OCI-LY7 (cell line): Measurements from ENCODE around the gene KIDINS220. TPM values are rescaled to one million over a fixed set of nuclear protein-coding genes. Genes with fewer than 3 reads are reported as not detected.

Experiments
- BruUV-seq: library from RNA; stranded (reverse); fragments of 400-500 nt; replicated peaks from 2 replicates; lab custom pipeline; 2021; lab: Mats Ljungman, UMichigan
- CTCF ChIA-PET: fragments of 300-600 bp; sonication (Branson Sonifier 250); formaldehyde crosslinking; loops from one replicate; lab custom pipeline; 2022; ENCODE audit warnings: antibody characterized with exemption; ENCODE audit not compliant: unreplicated experiment; lab: Charles Lee
- POLR2A ChIA-PET: fragments of 300-600 bp; sonication (Branson Sonifier 250); formaldehyde crosslinking; loops from one replicate; lab custom pipeline; 2022; ENCODE audit warnings: antibody characterized with exemption; lab: Charles Lee
- DNase-seq: peaks from one replicate; pipeline ENCODE4 v3.0.0-alpha.2; 2015; ENCODE audit warnings: low spot score
- H2AFZ ChIP-seq: fragments of 200-600 bp; sonication (generic), shearing (Covaris generic); 2 replicates; pipeline ENCODE4 v1.6.1; 2014; ENCODE audit warnings: mild to moderate bottlenecking, antibody characterized with exemption, low read length, moderate library complexity
- H3K27ac ChIP-seq: fragments of 200-600 bp; sonication (generic); 2 replicates; pipeline ENCODE4 v1.5.1; 2014; ENCODE audit warnings: mixed run types, low read depth, mild to moderate bottlenecking, moderate library complexity, low read length, inconsistent platforms; ENCODE audit not compliant: poor library complexity, severe bottlenecking
- H3K36me3 ChIP-seq: fragments of 200-600 bp; sonication (generic); 2 replicates; pipeline ENCODE4 v1.6.1; 2014; ENCODE audit warnings: mild to moderate bottlenecking, antibody characterized with exemption, low read length, moderate library complexity, mixed read lengths; ENCODE audit not compliant: insufficient read depth
- H3K4me1 ChIP-seq: fragments of 200-600 bp; sonication (generic); 2 replicates; pipeline ENCODE4 v1.5.1; 2014; ENCODE audit warnings: mild to moderate bottlenecking, low read length; ENCODE audit not compliant: insufficient read depth, poor library complexity, severe bottlenecking
- H3K4me2 ChIP-seq: fragments of 200-600 bp; sonication (generic); 2 replicates; pipeline ENCODE4 v1.6.1; 2014; ENCODE audit warnings: mild to moderate bottlenecking, low read length
- H3K4me3 ChIP-seq: fragments of 200-600 bp; sonication (generic); 2 replicates; pipeline ENCODE4 v1.5.1; 2014; ENCODE audit warnings: mild to moderate bottlenecking, low read depth, low read length; ENCODE audit not compliant: poor library complexity, severe bottlenecking
- H3K79me2 ChIP-seq: fragments of 200-600 bp; sonication (generic); 2 replicates; pipeline ENCODE4 v1.6.1; 2016; ENCODE audit warnings: low read depth, mild to moderate bottlenecking, low read length, moderate library complexity, mixed read lengths; ENCODE audit not compliant: insufficient read depth
- H3K9me2 ChIP-seq: fragments of 200-600 bp; sonication (generic); 2 replicates; pipeline ENCODE4 v1.6.1; 2016; ENCODE audit warnings: mild to moderate bottlenecking, low read length, mixed read lengths; ENCODE audit not compliant: insufficient read depth
- H3K9me3 ChIP-seq: fragments of 200-600 bp; sonication (generic); 2 replicates; pipeline ENCODE4 v1.6.1; 2014; ENCODE audit warnings: mild to moderate bottlenecking, mixed run types, low read length, mixed read lengths
- H4K20me1 ChIP-seq: fragments of 200-600 bp; sonication (generic); 2 replicates; pipeline ENCODE4 v1.6.1; 2014; ENCODE audit warnings: mild to moderate bottlenecking, antibody characterized with exemption, low read length, moderate library complexity, mixed read lengths; ENCODE audit not compliant: insufficient read depth
- CTCF ChIP-seq: fragments of 200-600 bp; sonication (generic); conservative IDR thresholded peaks from 2 replicates; pipeline ENCODE4 v1.5.1; 2014; ENCODE audit warnings: mild to moderate bottlenecking, antibody characterized with exemption, low read length, moderate library complexity, mixed read lengths
- EZH2phosphoT487 ChIP-seq: fragments of 200-600 bp; sonication (generic); IDR thresholded peaks from 2 replicates; pipeline ENCODE4 v1.6.1; 2018; ENCODE audit warnings: low read depth, borderline replicate concordance, mild to moderate bottlenecking, mixed run types, antibody characterized with exemption, low read length, moderate library complexity, mixed read lengths
- intact Hi-C: fragments of 100-400 bp; cut with micrococcal nuclease; formaldehyde crosslinking; loops from one replicate; pipeline ENCODE4 v1.10.0; 2022; ENCODE audit not compliant: unreplicated experiment
- total RNA-seq, 2 experiments: library from RNA; depleted of rRNA in 1 of 2; stranded (reverse); fragments of >200 nt in 1 of 2; shearing (Covaris generic) in 1 of 2; gene quantifications; 2 replicates each; pipeline ENCODE4 v1.2.3, GENCODE V29; 2014 to 2022

KIDINS220 gene
- total RNA-seq, 2 experiments from 2014 or later = 29.1 to 32.3 TPM

GRCh38 chr2:8750221-8750620, 87.2 kb downstream of the KIDINS220 start:
- Histone ChIP-seq H2AFZ (no peak overlapping the region), H3K9me2 (no peaks in the 10 kb centered on the region), H3K4me1 (no peaks in the 10 kb centered on the region), H3K4me3 (no peak overlapping the region), H3K27ac (no peak overlapping the region), H3K9me3 (no peaks in the 10 kb centered on the region), H3K36me3 (peaks cover 7% of the 10 kb centered on the region; the same call in 1 of the 2 replicates), H3K4me2 (no peak overlapping the region), H3K79me2 (no peaks in the 10 kb centered on the region), H4K20me1 (no peaks in the 10 kb centered on the region)
- no TSS peak for BruUV-seq
- no peak for TF ChIP-seq EZH2phosphoT487
- no peak for TF ChIP-seq CTCF
- POLR2A ChIA-PET = no interaction called here
- DNase-seq = no peak
- CTCF ChIA-PET = no interaction called here
- intact Hi-C loops = no loop called here

- H4K20me1 ChIP-seq = no peaks in the 10 kb centered on the region
- no peaks in the 10 kb centered on the region for H3K9me2 ChIP-seq
- CTCF ChIA-PET = no interaction called here
- H3K4me3 ChIP-seq = no peak overlapping the region
- DNase-seq = no peak
- H3K4me1 ChIP-seq = no peaks in the 10 kb centered on the region
- H3K36me3 ChIP-seq = peaks cover 7% of the 10 kb centered on the region; the same call in 1 of the 2 replicates
- H3K79me2 ChIP-seq = no peaks in the 10 kb centered on the region
- H3K4me2 ChIP-seq = no peak overlapping the region
- H2AFZ ChIP-seq = no peak overlapping the region
- BruUV-seq = no TSS peak
- POLR2A ChIA-PET = interaction anchor here (3.1 kb wide), 1 partner anchor 11 kb away, joined by 12 read pairs; no protein-coding TSS in a partner anchor
- TF ChIP-seq EZH2phosphoT487 (no peak), CTCF (no peak)
- H3K9me3 ChIP-seq = no peaks in the 10 kb centered on the region
- intact Hi-C loops = no loop called here
- no peak overlapping the region for H3K27ac ChIP-seq
Measured at GRCh38 chr2:8743261-8743660, 94.2 kb downstream of the KIDINS220 start.

- Histone ChIP-seq H3K9me3 (no peaks in the 10 kb centered on the region), H3K36me3 (no peaks in the 10 kb centered on the region; the same call in 1 of the 2 replicates), H3K4me3 (no peak overlapping the region), H3K9me2 (no peaks in the 10 kb centered on the region), H3K4me1 (no peaks in the 10 kb centered on the region), H3K4me2 (no peak overlapping the region), H3K79me2 (no peaks in the 10 kb centered on the region), H4K20me1 (no peaks in the 10 kb centered on the region), H2AFZ (no peak overlapping the region), H3K27ac (no peak overlapping the region)
- TF ChIP-seq CTCF (no peak), EZH2phosphoT487 (no peak)
- ChIA-PET CTCF (no interaction called here), POLR2A (interaction anchor here (1.0 to 1.7 kb wide), 2 partner anchors 8 to 10 kb away, joined by 3 to 6 read pairs; no protein-coding TSS in a partner anchor)
- intact Hi-C loops = no loop called here
- DNase-seq = no peak
- BruUV-seq = no TSS peak
Measured at GRCh38 chr2:8740136-8740535, 97.3 kb downstream of the KIDINS220 start.
